Measurements from ENCODE around the gene STARD13. TPM values are rescaled to one million over a fixed set of nuclear protein-coding genes. Genes with fewer than 3 reads are reported as not detected.

STARD13 gene
- total RNA-seq, 1 donor from 2014 or later: 2.0 TPM

- Mint-ChIP-seq H3K27ac (no peak overlapping the region), H3K4me1 (peaks cover 5% of the 10 kb centered on the region)
- no peaks in the 10 kb centered on the region for H3K79me2 ChIP-seq (ENCODE audit: low read depth)
These were observed 33.4 kb downstream of the STARD13 start for GRCh38 chr13:33252135-33252534.

GRCh38 chr13:33251131-33251661 is 34.4 kb downstream of the STARD13 start:
- no peaks in the 10 kb centered on the region for H3F3A ChIP-seq (ENCODE audit: low read depth)
- no peaks in the 10 kb centered on the region for H3K79me2 ChIP-seq (ENCODE audit: low read depth)
- Mint-ChIP-seq H3K27me3 (ENCODE audit: insufficient read depth, low read depth) (no peaks in the 10 kb centered on the region), H3K27ac (no peak overlapping the region), H3K36me3 (no peaks in the 10 kb centered on the region), H3K4me1 (peaks cover 1% of the 10 kb centered on the region), H3K4me3 (no peak overlapping the region), H3K9me3 (no peaks in the 10 kb centered on the region)
- no peaks in the 10 kb centered on the region for H3K4me1 ChIP-seq
- H3K36me3 ChIP-seq: no peaks in the 10 kb centered on the region
- H3K4me3 ChIP-seq: no peak overlapping the region
- H3K27me3 ChIP-seq: no peaks in the 10 kb centered on the region
- H3K4me2 ChIP-seq: no peak overlapping the region
- no peaks in the 10 kb centered on the region for H3K9me3 ChIP-seq (ENCODE audit: low read depth)
- no peaks in the 10 kb centered on the region for H4K20me1 ChIP-seq (ENCODE audit: low read depth)
- no peak for DNase-seq (ENCODE audit: low spot score)
- no peak overlapping the region for H3K9ac ChIP-seq
- TF ChIP-seq CTCF (IDR thresholded peaks at IDR 0.05) (no peak), EZH2phosphoT487 (IDR thresholded peaks at IDR 0.05) (no peak), EZH2 (IDR thresholded peaks at IDR 0.05) (no peak)
- no peak overlapping the region for H3K27ac ChIP-seq
- H2AFZ ChIP-seq (replicated peaks): no peak overlapping the region

More at GRCh38 chr13:33252135-33252534, 33.4 kb downstream of the STARD13 start:
- Histone ChIP-seq H3K27me3 (no peaks in the 10 kb centered on the region), H4K20me1 (ENCODE audit: low read depth) (no peaks in the 10 kb centered on the region), H3K27ac (no peak overlapping the region), H3F3A (ENCODE audit: low read depth) (no peaks in the 10 kb centered on the region), H2AFZ (replicated peaks) (no peak overlapping the region), H3K9ac (no peak overlapping the region), H3K9me3 (ENCODE audit: low read depth) (no peaks in the 10 kb centered on the region), H3K4me2 (no peak overlapping the region), H3K4me3 (no peak overlapping the region), H3K4me1 (no peaks in the 10 kb centered on the region), H3K36me3 (no peaks in the 10 kb centered on the region)
- no peaks in the 10 kb centered on the region for H3K27me3 Mint-ChIP-seq (ENCODE audit: insufficient read depth, low read depth)
- no peaks in the 10 kb centered on the region for H3K9me3 Mint-ChIP-seq
- H3K4me3 Mint-ChIP-seq: no peak overlapping the region
- no peak for TF ChIP-seq EZH2 (IDR thresholded peaks at IDR 0.05)
- no peak for TF ChIP-seq EZH2phosphoT487 (IDR thresholded peaks at IDR 0.05)
- H3K36me3 Mint-ChIP-seq: no peaks in the 10 kb centered on the region
- DNase-seq (ENCODE audit: low spot score): no peak

- Histone ChIP-seq H3K4me3 (no peak overlapping the region), H3K4me1 (no peaks in the 10 kb centered on the region), H3K9ac (no peak overlapping the region), H3K9me3 (ENCODE audit: low read depth) (no peaks in the 10 kb centered on the region), H3K4me2 (no peak overlapping the region), H3K36me3 (no peaks in the 10 kb centered on the region), H3K27me3 (no peaks in the 10 kb centered on the region), H3K79me2 (ENCODE audit: low read depth) (no peaks in the 10 kb centered on the region), H3F3A (ENCODE audit: low read depth) (no peaks in the 10 kb centered on the region), H2AFZ (replicated peaks) (no peak overlapping the region), H3K27ac (no peak overlapping the region), H4K20me1 (ENCODE audit: low read depth) (no peaks in the 10 kb centered on the region)
- Mint-ChIP-seq H3K27ac (no peak overlapping the region), H3K27me3 (ENCODE audit: insufficient read depth, low read depth) (no peaks in the 10 kb centered on the region), H3K4me1 (no peaks in the 10 kb centered on the region), H3K4me3 (no peak overlapping the region), H3K36me3 (no peaks in the 10 kb centered on the region), H3K9me3 (no peaks in the 10 kb centered on the region)
- DNase-seq (ENCODE audit: low spot score): no peak
- TF ChIP-seq EZH2 (IDR thresholded peaks at IDR 0.05) (no peak), CTCF (IDR thresholded peaks at IDR 0.05) (no peak), EZH2phosphoT487 (IDR thresholded peaks at IDR 0.05) (no peak)
These were observed 34.9 kb downstream of the STARD13 start for GRCh38 chr13:33250609-33251008.

GRCh38 chr13:33249894-33250293 is 35.7 kb downstream of the STARD13 start:
- no peak for DNase-seq (ENCODE audit: low spot score)
- Histone ChIP-seq H3K36me3 (no peaks in the 10 kb centered on the region), H3K4me1 (no peaks in the 10 kb centered on the region), H3K4me2 (no peak overlapping the region), H4K20me1 (ENCODE audit: low read depth) (no peaks in the 10 kb centered on the region), H3F3A (ENCODE audit: low read depth) (no peaks in the 10 kb centered on the region), H3K9ac (no peak overlapping the region), H3K79me2 (ENCODE audit: low read depth) (no peaks in the 10 kb centered on the region), H3K9me3 (ENCODE audit: low read depth) (no peaks in the 10 kb centered on the region), H3K27me3 (no peaks in the 10 kb centered on the region), H3K4me3 (no peak overlapping the region), H3K27ac (no peak overlapping the region), H2AFZ (replicated peaks) (no peak overlapping the region)
- no peaks in the 10 kb centered on the region for H3K27me3 Mint-ChIP-seq (ENCODE audit: insufficient read depth, low read depth)
- no peaks in the 10 kb centered on the region for H3K36me3 Mint-ChIP-seq
- no peaks in the 10 kb centered on the region for H3K4me1 Mint-ChIP-seq
- no peak overlapping the region for H3K4me3 Mint-ChIP-seq
- no peaks in the 10 kb centered on the region for H3K9me3 Mint-ChIP-seq
- H3K27ac Mint-ChIP-seq: no peak overlapping the region
- TF ChIP-seq CTCF (IDR thresholded peaks at IDR 0.05) (no peak), EZH2phosphoT487 (IDR thresholded peaks at IDR 0.05) (no peak), EZH2 (IDR thresholded peaks at IDR 0.05) (no peak)
